ENCODE results near the gene APOL2.
"Not testable (repeated sequence)": the region's sequence is repeated elsewhere in the genome, so short reads cannot be mapped to it uniquely, and the experiment has no call there.

The APOL2 gene

GRCh38 chr22:36196254-36197064 lies 42.9 kb downstream of the APOL2 start:
- DNase-seq = no peak

DNA sequence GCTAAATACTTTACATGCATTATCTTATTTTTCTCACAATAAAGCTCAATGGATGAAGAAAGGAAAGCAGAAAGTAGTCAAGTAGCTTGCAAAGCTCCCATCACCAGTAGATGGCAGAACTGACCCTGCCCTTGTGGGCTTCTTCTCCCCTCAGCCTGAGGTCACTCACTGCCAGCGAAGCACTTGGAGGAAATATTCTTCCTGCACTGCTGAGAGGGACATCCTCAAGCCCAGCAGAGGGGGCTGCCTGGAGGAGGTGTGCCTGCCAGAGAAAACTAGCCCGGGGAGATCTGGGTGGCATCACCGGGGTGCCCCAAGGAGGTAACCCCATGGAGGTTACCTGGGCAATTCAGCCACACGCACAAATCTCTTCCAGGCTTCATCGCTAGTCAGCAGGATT lies 44.4 kb downstream of the APOL2 start:
- DNase-seq = peak; percentile 51

DNA sequence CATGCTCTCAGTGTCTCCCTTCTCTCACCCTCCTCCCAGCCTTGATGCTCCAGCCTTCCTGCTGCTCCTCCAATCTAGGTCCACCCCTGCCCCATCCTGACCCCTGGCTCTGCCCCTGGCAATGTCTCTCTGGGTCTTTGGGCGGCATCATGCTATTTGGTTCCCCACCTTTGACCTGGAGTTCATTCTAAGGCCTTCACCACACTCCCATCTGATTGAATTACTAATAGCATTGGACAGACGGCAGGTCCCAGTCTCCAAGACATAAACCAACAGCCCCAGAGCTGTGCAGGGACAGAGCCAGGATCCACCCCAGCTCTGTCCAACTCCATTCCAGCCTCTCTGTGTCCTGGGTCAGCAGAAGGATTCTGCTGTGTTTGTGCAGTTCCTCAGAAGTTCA lies 44.9 kb downstream of the APOL2 start:
- DNase-seq = no peak

GRCh38 chr22:36193577-36193976 lies 45.8 kb downstream of the APOL2 start:
- no peak for DNase-seq

DNA sequence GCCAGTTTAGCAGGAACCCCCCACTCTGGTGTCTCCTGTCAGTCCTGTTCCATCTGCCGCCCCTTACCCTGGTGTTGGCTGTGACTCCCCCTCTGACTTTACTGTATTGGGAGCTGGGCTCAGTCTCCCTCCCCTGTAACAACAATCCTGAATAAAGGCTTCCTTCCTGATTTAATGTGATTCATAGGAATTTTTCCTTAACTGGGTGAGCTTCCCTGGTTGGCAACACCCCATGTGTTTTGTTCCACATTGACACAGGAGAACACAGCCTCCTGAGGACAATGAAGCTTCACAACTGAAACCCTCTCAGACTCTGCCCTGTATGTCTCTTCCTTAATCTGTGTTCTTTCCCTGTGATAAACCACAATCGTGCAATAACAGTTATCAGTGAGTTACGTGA lies 46.2 kb downstream of the APOL2 start:
- no peak for DNase-seq

GRCh38 chr22:36192542-36192941 lies 46.8 kb downstream of the APOL2 start:
- DNase-seq = no peak

DNA sequence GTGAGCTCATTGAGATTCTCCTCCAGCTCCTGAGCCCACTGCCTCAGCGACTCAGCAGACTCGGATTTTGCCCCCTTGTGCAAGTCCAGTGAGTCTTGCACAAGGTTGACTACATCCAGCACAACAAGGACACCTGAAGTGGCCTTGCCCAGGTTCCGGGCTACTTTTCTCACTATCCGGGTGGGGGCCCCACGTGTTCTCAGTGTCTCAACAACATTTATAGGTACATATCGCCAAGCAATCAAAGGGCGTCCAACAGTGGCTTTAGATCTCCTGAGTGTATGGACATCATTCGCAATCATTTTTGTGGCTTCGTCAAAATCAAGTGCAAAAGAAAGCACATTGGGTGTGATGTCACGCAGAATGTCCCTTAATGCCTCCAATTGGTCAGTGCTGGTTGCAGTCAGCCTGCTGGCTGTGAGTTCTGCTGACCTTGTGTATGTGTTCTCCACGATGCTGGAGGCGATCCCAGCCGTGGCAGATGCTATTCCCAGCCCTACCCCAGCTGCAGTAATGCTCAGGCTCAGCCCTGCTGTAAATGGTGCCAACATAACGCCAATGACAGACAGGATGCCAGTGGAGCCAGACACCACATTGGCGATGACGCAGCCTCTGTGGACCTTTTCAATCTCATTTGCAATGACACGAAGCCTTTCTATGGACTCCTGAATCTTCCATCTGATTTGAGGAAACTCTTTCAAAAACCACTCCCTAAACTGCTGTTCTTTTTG lies 48.1 kb downstream of the APOL2 start:
- DNase-seq = no peak

GRCh38 chr22:36187862-36188261 lies 51.5 kb downstream of the APOL2 start:
- DNase-seq = not testable (repeated sequence)

DNA sequence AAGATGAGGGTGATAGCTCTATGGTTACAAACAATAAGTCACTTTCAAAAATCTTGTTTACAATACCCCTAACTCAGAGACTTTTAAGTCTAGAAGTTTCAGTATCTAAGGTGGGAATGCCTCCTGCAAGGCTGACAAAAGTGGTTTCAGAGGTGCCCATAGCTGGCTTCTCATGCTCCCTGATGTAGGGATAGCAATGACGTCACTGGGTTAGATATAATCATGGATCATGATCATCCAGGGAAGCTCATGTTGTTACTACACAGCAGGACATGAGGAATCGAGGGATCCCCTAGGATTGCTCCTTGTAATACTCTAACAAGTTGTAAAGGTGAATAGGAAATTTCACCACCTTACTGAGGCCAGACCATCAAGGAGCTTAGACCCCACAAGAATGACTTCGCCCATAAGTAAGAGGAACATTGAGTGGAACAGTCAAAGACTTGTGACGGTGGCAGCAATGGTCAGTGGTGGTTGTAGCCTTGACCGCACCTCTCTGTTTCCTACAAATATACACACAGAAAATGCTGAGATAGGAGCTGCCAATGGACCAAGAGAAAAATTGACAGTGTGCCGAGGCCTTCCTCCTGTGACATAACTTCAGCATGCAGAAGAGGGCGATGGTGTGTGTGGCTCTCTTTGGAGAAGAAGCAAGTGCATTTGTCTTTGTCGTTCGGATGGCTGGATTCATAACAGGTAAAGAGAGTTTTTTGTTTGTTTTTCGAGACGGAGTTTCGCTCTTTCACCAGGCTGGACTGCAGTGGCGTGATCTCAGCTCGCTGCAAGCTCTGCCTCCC lies 53.3 kb downstream of the APOL2 start:
- no peak for DNase-seq

DNA sequence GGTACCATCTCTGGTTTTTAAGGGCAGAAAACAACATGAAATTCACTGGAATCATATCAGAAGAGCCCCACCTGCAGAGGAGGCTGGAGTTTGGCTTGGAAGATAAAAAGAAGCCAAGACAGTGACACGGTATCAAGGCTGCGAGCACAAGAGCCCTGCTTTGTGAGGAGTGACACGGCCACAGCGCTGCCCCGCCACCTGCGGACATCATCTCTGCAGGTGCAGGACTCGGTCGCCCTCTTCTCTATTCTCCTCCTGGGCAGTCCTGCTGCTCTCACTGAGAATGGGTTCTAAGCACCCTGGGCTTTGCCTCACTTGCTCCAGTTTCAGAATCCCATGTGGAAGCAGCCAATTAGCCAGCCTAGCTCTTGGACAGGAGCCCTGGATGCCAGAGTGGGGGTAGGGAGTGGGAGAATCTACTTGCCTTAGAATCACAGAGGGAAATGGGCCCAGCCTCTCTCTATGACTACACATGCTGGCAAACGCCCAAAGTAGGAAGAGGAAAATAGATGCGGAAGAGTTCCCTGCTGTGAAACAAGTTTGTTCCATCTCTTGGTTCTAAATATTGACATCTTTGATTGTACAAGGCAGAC lies 54.8 kb downstream of the APOL2 start:
- DNase-seq = no peak

DNA sequence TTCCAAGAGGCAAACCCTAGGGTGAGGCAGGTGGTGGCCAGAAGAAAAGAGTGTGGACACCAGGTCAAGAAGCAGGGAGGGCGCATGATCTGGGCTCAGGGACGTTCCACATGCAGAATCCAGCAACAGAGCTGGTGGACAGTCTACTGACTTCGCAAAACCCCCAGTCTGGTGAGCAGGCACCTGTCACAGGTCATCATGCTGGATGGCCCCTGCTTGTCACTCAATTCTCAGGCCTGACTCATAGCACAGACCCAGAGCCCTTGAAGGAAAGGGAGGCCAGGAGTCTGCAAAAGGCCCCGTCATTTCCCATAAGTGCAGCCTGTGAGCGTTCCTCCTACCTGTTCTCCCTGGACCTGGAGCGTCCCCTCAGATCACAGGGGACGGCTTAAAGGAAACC lies 55.9 kb downstream of the APOL2 start:
- DNase-seq = no peak

- DNase-seq = no peak
Measured at GRCh38 chr22:36182857-36183256, 56.5 kb downstream of the APOL2 start.

DNA sequence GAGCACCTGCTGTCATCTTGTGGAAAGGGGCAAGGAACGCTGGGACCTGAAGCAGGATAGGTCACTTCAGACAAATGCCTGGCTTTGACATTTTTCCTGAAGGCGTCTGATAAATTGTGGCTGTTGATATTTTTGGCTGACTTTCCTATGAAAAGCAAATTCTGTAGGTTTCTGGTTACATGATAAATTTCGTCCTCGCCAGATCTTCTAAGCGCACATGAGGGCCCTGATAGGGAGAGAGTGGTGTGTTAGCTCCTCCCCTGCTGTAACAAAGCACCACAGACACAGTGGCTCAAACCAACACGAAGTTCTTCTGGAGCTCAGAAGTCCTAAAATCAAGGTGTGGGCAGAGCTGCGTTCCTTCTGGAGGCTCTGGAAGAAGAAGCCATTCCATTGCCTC lies 57.3 kb downstream of the APOL2 start:
- DNase-seq = no peak

DNA sequence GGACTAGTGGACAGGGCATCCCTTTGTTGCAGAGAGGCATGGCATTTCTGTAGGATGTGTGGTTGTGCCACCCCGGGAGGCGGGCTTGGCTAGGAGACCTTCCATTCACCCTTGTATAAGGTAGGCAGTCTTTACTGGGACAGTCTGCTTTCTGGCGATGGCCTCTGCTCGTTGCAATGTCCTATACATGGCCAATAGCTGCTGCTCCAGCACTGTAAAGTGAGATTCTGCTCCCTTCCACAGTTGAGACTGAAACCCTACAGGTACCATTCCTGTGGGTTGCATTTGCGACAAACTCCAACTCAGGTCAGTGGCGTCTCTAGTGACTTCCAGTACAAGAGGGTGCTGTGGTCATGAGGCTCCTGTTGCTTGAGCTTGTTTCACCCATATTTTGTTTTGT lies 58.4 kb downstream of the APOL2 start:
- no peak for DNase-seq

GRCh38 chr22:36180038-36180880 lies 59.1 kb downstream of the APOL2 start:
- peak; percentile 91 for DNase-seq

DNA sequence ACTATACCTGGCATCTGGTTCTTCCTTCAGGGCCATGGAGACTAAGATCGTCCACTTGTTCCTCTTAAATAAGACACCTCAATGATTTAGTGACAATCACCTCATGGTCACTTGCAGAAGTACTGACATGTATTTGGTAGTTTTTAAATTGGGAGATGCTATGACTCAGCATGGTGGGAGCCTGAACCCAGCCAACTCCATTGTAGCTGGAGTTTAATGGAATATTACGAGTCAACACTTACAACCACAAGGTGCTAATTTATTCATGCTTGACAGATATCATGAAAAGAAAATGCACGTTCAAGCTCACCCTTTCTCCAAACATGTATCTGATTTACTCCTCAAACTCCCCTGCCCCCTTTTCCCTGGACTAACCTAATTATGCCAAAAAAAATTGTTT lies 62.2 kb downstream of the APOL2 start:
- no peak for DNase-seq
